T follicular helper cell (primary cell): ENCODE data around the gene CCDC169.
"Not testable (repeated sequence)": the region's sequence is repeated elsewhere in the genome, so short reads cannot be mapped to it uniquely, and the experiment has no call there.

ENCODE experiments used
- DNase-seq: peaks from one replicate; pipeline ENCODE4 v3.0.0-alpha.2; 2020; ENCODE audit warnings: low read depth
- total RNA-seq, 2 experiments: gene quantifications; one replicate each; lab custom pipeline; 2026; lab: John Stamatoyannopoulos, UW

CCDC169 gene
- 0.04 to 0.06 reads per million in 2 experiments for total RNA-seq

- peak; percentile 42 for DNase-seq
Observed at GRCh38 chr13:36297366-36298338, at the start of gene CCDC169. CCDC169 (minus strand) TSS chr13:36297814; CDS start chr13:36297719, 95 bp downstream.

- peak; percentile 80 for DNase-seq
Observed at GRCh38 chr13:36346222-36347083, 48.8 kb upstream of the CCDC169 start, which contains the start of gene SPART. SPART (minus strand) TSS chr13:36346394; CDS start chr13:36335830, 10,564 bp downstream.

- peak; percentile 44 for DNase-seq
Observed at GRCh38 chr13:36345438-36346221, 48.0 kb upstream of the CCDC169 start.

- peak; percentile 12 for DNase-seq
Observed at GRCh38 chr13:36344886-36345437, 47.3 kb upstream of the CCDC169 start.

GRCh38 chr13:36344173-36344572, 46.6 kb upstream of the CCDC169 start:
- no peak for DNase-seq

- no peak for DNase-seq
Observed at GRCh38 chr13:36343766-36344165, 46.2 kb upstream of the CCDC169 start.

- DNase-seq, result no peak
Observed at GRCh38 chr13:36342715-36343114, 45.1 kb upstream of the CCDC169 start.

GRCh38 chr13:36341718-36342117, 44.1 kb upstream of the CCDC169 start:
- no peak for DNase-seq

- DNase-seq, result no peak
Observed at GRCh38 chr13:36339600-36340155, 42.1 kb upstream of the CCDC169 start.

GRCh38 chr13:36337938-36338641, 40.5 kb upstream of the CCDC169 start:
- no peak for DNase-seq

GRCh38 chr13:36332986-36333385, 35.4 kb upstream of the CCDC169 start:
- DNase-seq, result no peak

- not testable (repeated sequence) for DNase-seq
Observed at GRCh38 chr13:36332255-36332654, 34.6 kb upstream of the CCDC169 start.

GRCh38 chr13:36331280-36331679, 33.7 kb upstream of the CCDC169 start:
- no peak for DNase-seq

- DNase-seq, result no peak
Observed at GRCh38 chr13:36329361-36329760, 31.7 kb upstream of the CCDC169 start.

- no peak for DNase-seq
Observed at GRCh38 chr13:36328821-36329220, 31.2 kb upstream of the CCDC169 start.

- DNase-seq, result no peak
Observed at GRCh38 chr13:36325912-36326311, 28.3 kb upstream of the CCDC169 start.

- DNase-seq, result not testable (repeated sequence)
Observed at GRCh38 chr13:36324881-36325280, 27.3 kb upstream of the CCDC169 start.

GRCh38 chr13:36323951-36324566, 26.4 kb upstream of the CCDC169 start:
- DNase-seq, result no peak

- no peak for DNase-seq
Observed at GRCh38 chr13:36323408-36323807, 25.8 kb upstream of the CCDC169 start.

GRCh38 chr13:36319793-36320192, 22.2 kb upstream of the CCDC169 start:
- DNase-seq, result not testable (repeated sequence)
